Activated T-helper 17 cell treated with anti-CD3 and anti-CD28 coated beads, Interleukin-2, amount 50 U/mL, for 72 hours (primary cell): Measurements from ENCODE around the gene HDAC1. TPM values are rescaled to one million over a fixed set of nuclear protein-coding genes. Genes with fewer than 3 reads are reported as not detected.
A peak's percentile ranks its signal among the peaks of the same experiment; 100 is the strongest.

Source experiments
- ATAC-seq: fragments of 150-1000 bp; cut with Tn5 transposase; replicated peaks from 2 replicates; pipeline ENCODE4 v1.10.0; 2021; ENCODE audit warnings: mild to moderate bottlenecking, moderate library complexity
- H3K27ac Mint-ChIP-seq: one replicate; pipeline ENCODE4 v1.8.0; 2022; ENCODE audit warnings: mixed read lengths
- H3K27me3 Mint-ChIP-seq: one replicate; pipeline ENCODE4 v1.8.0; 2022; ENCODE audit warnings: mixed read lengths
- H3K36me3 Mint-ChIP-seq: one replicate; pipeline ENCODE4 v1.8.0; 2022; ENCODE audit warnings: low read depth, mild to moderate bottlenecking, mixed read lengths
- H3K4me1 Mint-ChIP-seq: one replicate; pipeline ENCODE4 v1.8.0; 2022; ENCODE audit warnings: mixed read lengths
- H3K4me3 Mint-ChIP-seq: one replicate; pipeline ENCODE4 v1.8.0; 2022; ENCODE audit warnings: mild to moderate bottlenecking, mixed read lengths
- H3K9me3 Mint-ChIP-seq: one replicate; pipeline ENCODE4 v1.8.0; 2022; ENCODE audit warnings: mixed read lengths
- total RNA-seq, 2 donors: library from RNA; stranded (reverse); gene quantifications; one replicate each; pipeline ENCODE4 v1.2.3, GENCODE V29; 2022

Gene HDAC1
- total RNA-seq, 2 donors from 2014 or later = 171 to 199 TPM

DNA sequence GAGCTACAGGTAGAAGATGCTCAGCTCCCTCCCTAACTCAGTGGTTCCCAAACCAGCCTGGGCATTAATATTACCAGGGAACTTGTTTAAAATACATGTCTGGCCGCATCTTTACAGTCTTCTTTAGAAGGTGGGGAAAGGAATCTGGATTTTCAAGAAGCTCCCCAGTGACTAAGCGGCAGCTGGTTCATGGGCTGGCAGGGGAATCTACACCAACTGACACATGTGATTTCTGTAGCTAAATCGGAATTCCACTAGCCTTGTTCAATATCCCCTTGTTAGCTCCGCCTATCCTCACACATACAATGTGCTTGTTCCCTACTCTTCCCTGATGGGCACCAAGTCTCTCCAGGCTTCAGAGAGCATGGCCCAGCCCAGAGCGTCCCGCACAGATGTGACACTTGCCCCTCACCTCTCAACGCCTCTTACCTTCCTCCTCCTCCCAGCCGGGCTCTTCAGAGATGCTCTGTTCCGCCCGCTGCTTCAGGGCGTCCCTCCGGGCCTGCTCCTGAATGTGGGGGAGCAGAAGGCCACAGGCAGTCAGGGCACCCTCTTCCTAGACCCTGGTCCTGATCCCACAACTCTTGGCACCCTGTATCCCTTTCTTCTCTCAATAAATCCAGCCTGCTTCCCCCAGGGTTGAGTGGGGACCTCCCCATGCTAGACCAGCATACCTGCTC, 85.8 kb downstream of the HDAC1 start:
- no peak overlapping the region for H3K4me3 Mint-ChIP-seq
- H3K4me1 Mint-ChIP-seq = peaks cover 6% of the 10 kb centered on the region
- H3K36me3 Mint-ChIP-seq = peaks cover 86% of the 10 kb centered on the region
- no peak overlapping the region for H3K27ac Mint-ChIP-seq
- no peaks in the 10 kb centered on the region for H3K9me3 Mint-ChIP-seq
- ATAC-seq = no peak
- H3K27me3 Mint-ChIP-seq = no peaks in the 10 kb centered on the region

DNA sequence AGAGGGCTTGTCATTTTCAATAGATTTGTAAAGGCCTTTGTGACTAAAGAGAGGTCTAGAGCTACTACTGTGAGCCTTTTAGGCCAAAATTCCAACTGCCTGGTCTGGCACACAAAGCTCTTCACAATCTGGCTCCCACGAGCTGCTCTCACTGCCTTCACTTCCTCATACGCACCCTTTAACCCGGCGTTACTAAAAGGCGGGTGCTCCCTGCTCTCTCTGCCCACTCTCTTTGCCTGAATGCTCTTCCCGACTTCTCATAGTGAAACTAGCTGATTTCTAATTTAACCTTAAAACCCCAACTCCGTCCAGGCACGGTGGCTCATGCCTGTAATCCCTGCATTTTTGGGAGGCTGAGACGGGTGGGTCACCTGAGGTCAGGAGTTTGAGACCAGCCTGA, 88.2 kb downstream of the HDAC1 start:
- Mint-ChIP-seq H3K27ac (peak overlapping the region; percentile 0), H3K4me3 (no peak overlapping the region), H3K27me3 (no peaks in the 10 kb centered on the region), H3K4me1 (no peaks in the 10 kb centered on the region), H3K9me3 (no peaks in the 10 kb centered on the region), H3K36me3 (peaks cover 62% of the 10 kb centered on the region)
- ATAC-seq = no peak

Other genes with a start within 250 kb of the HDAC1 start
- 10 to 100 TPM; 26.2 to 34.4 TPM for gene TMEM39B, start 219.1 kb upstream of the HDAC1 start, total RNA-seq
- 10 to 100 TPM; 61.8 to 77.1 TPM for gene KPNA6, start 184.0 kb upstream of the HDAC1 start, total RNA-seq
- 100 to 1,000 TPM in 1 of 2 donors, 10 to 100 TPM in 1; 68.4 to 102 TPM for gene TXLNA, start 112.4 kb upstream of the HDAC1 start, total RNA-seq
- gene CCDC28B, start 91.5 kb upstream of the HDAC1 start, total RNA-seq = 10 to 100 TPM in 1 of 2 donors, 1 to 10 TPM in 1; 7.0 to 14.3 TPM
- 1 to 10 TPM; 3.4 to 5.5 TPM for gene IQCC, start 86.4 kb upstream of the HDAC1 start, total RNA-seq
- under 1 TPM; 0.28 to 0.37 TPM for gene DCDC2B, start 83.0 kb upstream of the HDAC1 start, total RNA-seq
- gene TMEM234, start 69.7 kb upstream of the HDAC1 start, total RNA-seq = 10 to 100 TPM; 11.4 to 12.9 TPM
- gene EIF3I, start 69.7 kb upstream of the HDAC1 start, total RNA-seq = 100 to 1,000 TPM; 203 to 303 TPM
- 1 to 10 TPM in 1 of 2 donors, under 1 TPM in 1; 0.99 to 1.1 TPM for gene FAM167B, start 44.9 kb upstream of the HDAC1 start, total RNA-seq
- 100 to 1,000 TPM; 228 to 323 TPM for gene LCK, start 40.8 kb upstream of the HDAC1 start, total RNA-seq
- gene MARCKSL1, start 44.1 kb downstream of the HDAC1 start, total RNA-seq = 10 to 100 TPM in 1 of 2 donors, 1 to 10 TPM in 1; 7.2 to 15.9 TPM
- 10 to 100 TPM in 1 of 2 donors, 1 to 10 TPM in 1; 7.7 to 21.6 TPM for gene FAM229A, start 70.4 kb downstream of the HDAC1 start, total RNA-seq
- gene TSSK3, start 70.5 kb downstream of the HDAC1 start, total RNA-seq = 1 to 10 TPM in 1 of 2 donors, under 1 TPM in 1; 0.61 to 1.7 TPM
- 10 to 100 TPM; 46.1 to 71.6 TPM for gene BSDC1, start 102.4 kb downstream of the HDAC1 start, total RNA-seq
- not detected for gene ZBTB8B, start 173.0 kb downstream of the HDAC1 start, total RNA-seq
- gene ZBTB8A, start 247.3 kb downstream of the HDAC1 start, total RNA-seq = under 1 TPM; 0.03 to 0.26 TPM